KMS-11 (cell line): ENCODE measurements around the gene CIAO1.

Source experiments
- H2AFZ ChIP-seq: fragments of 200-600 bp; sonication (generic); 2 replicates; pipeline ENCODE4 v1.6.1; 2016; ENCODE audit warnings: antibody characterized with exemption, mixed run types, low read depth
- H3K27ac ChIP-seq: fragments of 200-600 bp; sonication (generic); 2 replicates; pipeline ENCODE4 v1.6.1; 2016; ENCODE audit warnings: mild to moderate bottlenecking, mixed run types
- H3K27me3 ChIP-seq: fragments of 200-600 bp; sonication (generic); 2 replicates; pipeline ENCODE4 v1.6.1; 2017; ENCODE audit warnings: mild to moderate bottlenecking, low read depth, mixed run types, moderate library complexity; ENCODE audit not compliant: insufficient read depth
- H3K36me3 ChIP-seq: fragments of 200-600 bp; sonication (generic); 2 replicates; pipeline ENCODE4 v1.6.1; 2017; ENCODE audit warnings: mild to moderate bottlenecking, mixed run types; ENCODE audit not compliant: insufficient read depth
- H3K4me1 ChIP-seq: fragments of 200-600 bp; sonication (generic); 2 replicates; pipeline ENCODE4 v1.6.1; 2016; ENCODE audit warnings: mild to moderate bottlenecking, low read depth, mixed run types; ENCODE audit not compliant: poor library complexity, severe bottlenecking
- H3K4me2 ChIP-seq: fragments of 200-600 bp; sonication (generic); 2 replicates; pipeline ENCODE4 v1.7.0; 2016; ENCODE audit warnings: mild to moderate bottlenecking, mixed run types
- H3K4me3 ChIP-seq: fragments of 200-600 bp; sonication (generic); IDR thresholded peaks from 2 replicates; pipeline ENCODE4 v1.6.1; 2017; ENCODE audit warnings: low read depth, low read length, mixed read lengths; ENCODE audit not compliant: insufficient read depth
- H3K79me2 ChIP-seq: fragments of 200-600 bp; sonication (generic); 2 replicates; pipeline ENCODE4 v1.6.1; 2016; ENCODE audit warnings: low read depth, mixed run types; ENCODE audit not compliant: insufficient read depth
- H3K9ac ChIP-seq: fragments of 200-600 bp; sonication (generic); 2 replicates; pipeline ENCODE4 v1.6.1; 2016; ENCODE audit warnings: mild to moderate bottlenecking, mixed run types
- H4K20me1 ChIP-seq: fragments of 200-600 bp; sonication (generic); 2 replicates; pipeline ENCODE4 v1.6.1; 2016; ENCODE audit warnings: mild to moderate bottlenecking, mixed run types; ENCODE audit not compliant: insufficient read depth
- CTCF ChIP-seq: fragments of 200-600 bp; sonication (generic); conservative IDR thresholded peaks from 2 replicates; pipeline ENCODE4 v1.6.1; 2017; ENCODE audit warnings: low read depth, mild to moderate bottlenecking, antibody characterized with exemption, low read length, moderate library complexity, mixed read lengths

CIAO1 gene

DNA sequence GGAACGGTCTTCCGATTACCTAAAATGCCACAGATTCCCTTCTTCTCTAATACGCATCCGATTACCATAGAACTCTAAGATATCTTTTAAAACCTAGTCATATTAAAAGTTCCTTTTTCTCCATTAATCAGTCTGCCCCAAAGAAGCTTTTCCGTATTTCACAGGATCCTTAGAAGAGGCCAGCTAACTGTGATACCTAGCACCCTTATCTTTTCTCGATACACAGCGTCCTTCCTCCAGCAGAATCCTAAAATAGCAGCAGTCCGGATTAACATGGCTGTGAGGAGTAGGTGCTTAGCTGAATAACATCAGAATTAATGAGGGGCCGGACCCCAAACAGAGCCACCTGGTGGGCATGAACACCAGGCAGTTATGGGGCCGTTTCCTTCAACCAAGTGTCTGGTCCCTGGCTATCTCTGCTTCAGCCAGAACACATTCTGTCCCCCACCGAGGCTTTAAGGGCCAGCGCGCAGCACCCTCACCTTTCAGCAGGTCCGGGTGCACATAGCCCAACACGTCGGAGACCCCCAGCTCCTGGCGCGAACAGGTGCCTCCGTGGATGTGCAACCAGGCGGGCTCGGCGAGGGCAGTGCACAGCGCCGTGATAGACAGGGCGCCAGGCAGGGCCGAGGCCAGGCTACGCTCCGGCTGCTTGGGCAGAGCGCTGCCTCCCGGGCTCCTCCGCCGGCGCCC is 1.2 kb upstream of the CIAO1 start:
- H3K4me1 ChIP-seq: peaks cover 38% of the 10 kb centered on the region
- H3K27ac ChIP-seq: no peak overlapping the region
- no peak overlapping the region for H3K4me3 ChIP-seq
- H3K36me3 ChIP-seq: peaks cover 3% of the 10 kb centered on the region; the same call in 1 of the 2 replicates
- H3K79me2 ChIP-seq: peaks cover 49% of the 10 kb centered on the region
- H4K20me1 ChIP-seq: no peaks in the 10 kb centered on the region
- peak overlapping the region; percentile 67; the same call in 1 of the 2 replicates for H3K9ac ChIP-seq
- TF ChIP-seq CTCF: no peak
- H3K4me2 ChIP-seq: peak overlapping the region; percentile 53
- no peaks in the 10 kb centered on the region for H3K27me3 ChIP-seq
- no peak overlapping the region for H2AFZ ChIP-seq

- H3K4me2 ChIP-seq: peak overlapping the region; percentile 53
- H4K20me1 ChIP-seq: no peaks in the 10 kb centered on the region
- H3K27ac ChIP-seq: no peak overlapping the region
Observed at GRCh38 chr2:96265349-96265839, 631 bp upstream of the CIAO1 start.

DNA sequence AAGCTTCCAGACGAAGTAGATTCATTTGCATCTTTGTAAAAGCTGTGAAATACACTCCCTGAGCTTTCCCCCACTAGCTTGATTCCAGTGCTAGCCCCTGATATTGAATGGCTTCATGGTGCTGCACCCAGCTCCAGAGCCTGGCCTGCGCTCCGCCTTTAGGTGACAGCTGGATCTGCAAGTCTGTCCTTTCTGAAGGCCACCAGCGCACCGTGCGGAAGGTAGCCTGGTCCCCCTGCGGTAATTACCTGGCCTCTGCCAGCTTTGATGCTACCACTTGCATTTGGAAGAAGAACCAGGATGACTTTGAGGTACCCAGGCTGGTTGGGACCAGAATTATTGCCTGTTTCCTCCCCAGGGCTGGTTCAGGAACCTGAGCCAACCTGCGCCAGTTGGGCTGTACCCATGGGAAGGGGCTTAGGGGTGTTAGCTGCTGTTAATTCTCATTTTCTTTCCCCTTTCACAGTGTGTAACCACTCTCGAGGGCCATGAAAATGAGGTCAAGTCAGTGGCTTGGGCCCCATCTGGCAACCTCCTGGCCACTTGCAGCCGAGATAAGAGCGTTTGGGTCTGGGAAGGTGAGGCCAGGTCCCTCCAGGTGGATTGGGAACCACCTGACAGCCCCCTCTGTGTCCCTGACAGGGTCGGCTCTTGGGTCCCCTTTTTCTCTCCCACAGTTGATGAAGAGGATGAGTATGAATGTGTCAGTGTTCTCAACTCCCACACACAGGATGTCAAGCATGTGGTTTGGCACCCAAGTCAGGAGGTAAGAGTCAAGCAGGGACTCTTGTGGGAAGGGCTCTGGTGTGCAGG is 1.3 kb downstream of the CIAO1 start:
- H3K4me3 ChIP-seq: no peak overlapping the region
- no peak overlapping the region for H2AFZ ChIP-seq
- H3K36me3 ChIP-seq: peaks cover 3% of the 10 kb centered on the region; the same call in 1 of the 2 replicates
- H3K27me3 ChIP-seq: no peaks in the 10 kb centered on the region
- peak overlapping the region; percentile 96 for H3K4me2 ChIP-seq
- no peaks in the 10 kb centered on the region for H4K20me1 ChIP-seq
- H3K9ac ChIP-seq: no peak overlapping the region
- peaks cover 21% of the 10 kb centered on the region for H3K4me1 ChIP-seq
- no peak overlapping the region for H3K27ac ChIP-seq
- peak; percentile 39; the same call in 1 of the 2 replicates for TF ChIP-seq CTCF
- peaks cover 41% of the 10 kb centered on the region for H3K79me2 ChIP-seq

More at GRCh38 chr2:96265349-96265839, 631 bp upstream of the CIAO1 start:
- H3K9ac ChIP-seq: peak overlapping the region; percentile 67; the same call in 1 of the 2 replicates
- peaks cover 3% of the 10 kb centered on the region; the same call in 1 of the 2 replicates for H3K36me3 ChIP-seq
- peaks cover 49% of the 10 kb centered on the region for H3K79me2 ChIP-seq
- no peak overlapping the region for H3K4me3 ChIP-seq
- no peaks in the 10 kb centered on the region for H3K27me3 ChIP-seq
- peaks cover 32% of the 10 kb centered on the region for H3K4me1 ChIP-seq
- no peak for TF ChIP-seq CTCF
- peak overlapping the region; percentile 76 for H2AFZ ChIP-seq

DNA sequence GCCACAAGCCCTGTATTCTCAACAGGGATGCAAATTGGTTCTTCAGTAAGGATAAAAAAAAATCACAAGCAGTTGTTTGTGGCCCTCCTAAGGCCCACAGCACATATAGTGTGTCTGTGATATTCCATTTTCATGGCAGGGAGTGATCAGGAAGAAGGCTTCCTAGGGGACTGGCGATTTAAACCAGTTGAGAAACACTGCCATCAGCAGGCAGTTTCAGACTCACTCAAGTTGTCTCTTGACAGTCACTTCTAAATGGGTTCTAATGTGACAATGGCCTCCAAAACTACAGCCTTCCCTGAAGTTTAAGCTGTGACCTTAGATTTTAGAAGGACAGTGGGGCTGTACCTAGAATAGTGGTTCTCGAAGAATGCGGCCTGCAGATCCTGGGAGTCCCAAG is 6.0 kb downstream of the CIAO1 start:
- TF ChIP-seq CTCF: no peak
- Histone ChIP-seq H3K4me1 (peaks cover 8% of the 10 kb centered on the region), H4K20me1 (no peaks in the 10 kb centered on the region), H3K27me3 (no peaks in the 10 kb centered on the region), H2AFZ (no peak overlapping the region), H3K36me3 (peaks cover 3% of the 10 kb centered on the region; the same call in 1 of the 2 replicates), H3K79me2 (peaks cover 10% of the 10 kb centered on the region; the same call in 1 of the 2 replicates), H3K4me3 (no peak overlapping the region), H3K27ac (no peak overlapping the region), H3K4me2 (no peak overlapping the region), H3K9ac (no peak overlapping the region)
